Karpas-422 (cell line): ENCODE measurements around the gene SYCP2. TPM values are rescaled to one million over a fixed set of nuclear protein-coding genes. Genes with fewer than 3 reads are reported as not detected.
"Not testable (repeated sequence)": the region's sequence is repeated elsewhere in the genome, so short reads cannot be mapped to it uniquely, and the experiment has no call there.

Source experiments
- DNase-seq: peaks from one replicate; pipeline ENCODE4 v3.0.0-alpha.2; 2015
- H2AFZ ChIP-seq: fragments of 200-600 bp; sonication (generic); 2 replicates; pipeline ENCODE4 v1.6.1; 2014; ENCODE audit warnings: antibody characterized with exemption, low read length, mixed read lengths
- H3K27ac ChIP-seq: fragments of 200-600 bp; sonication (generic); 2 replicates; pipeline ENCODE4 v1.5.1; 2014; ENCODE audit warnings: mild to moderate bottlenecking, low read length, moderate library complexity
- H3K27me3 ChIP-seq: fragments of 200-600 bp; sonication (generic); 2 replicates; pipeline ENCODE4 v1.6.1; 2014; ENCODE audit warnings: low read length, mixed read lengths
- H3K36me3 ChIP-seq: fragments of 200-600 bp; sonication (generic); 2 replicates; pipeline ENCODE4 v1.6.1; 2014; ENCODE audit warnings: low read length, mixed read lengths; ENCODE audit not compliant: insufficient read depth
- H3K4me1 ChIP-seq: fragments of 200-600 bp; sonication (generic); 2 replicates; pipeline ENCODE4 v1.6.1; 2014; ENCODE audit warnings: mild to moderate bottlenecking, low read length, mixed read lengths
- H3K4me2 ChIP-seq: fragments of 200-600 bp; sonication (generic); 2 replicates; pipeline ENCODE4 v1.6.1; 2014; ENCODE audit warnings: low read length, low read depth, mild to moderate bottlenecking; ENCODE audit not compliant: poor library complexity, severe bottlenecking
- H3K4me3 ChIP-seq: fragments of 200-600 bp; sonication (generic); 2 replicates; pipeline ENCODE4 v1.5.1; 2014; ENCODE audit warnings: mild to moderate bottlenecking, antibody characterized with exemption, low read length, mixed read lengths
- H3K79me2 ChIP-seq: fragments of 200-600 bp; sonication (generic); 2 replicates; pipeline ENCODE4 v1.6.1; 2014; ENCODE audit warnings: mild to moderate bottlenecking, low read length, mixed read lengths
- H3K9ac ChIP-seq: fragments of 200-600 bp; sonication (generic); 2 replicates; pipeline ENCODE4 v1.6.0; 2014; ENCODE audit warnings: low read length
- H3K9me2 ChIP-seq: fragments of 200-600 bp; sonication (generic), shearing (Covaris generic); replicated peaks from 2 replicates; pipeline ENCODE4 v1.6.0; 2014; ENCODE audit warnings: mild to moderate bottlenecking, low read length, moderate library complexity; ENCODE audit not compliant: insufficient read depth
- H3K9me3 ChIP-seq: fragments of 300-700, 200-600 bp; sonication (generic); 2 replicates; pipeline ENCODE4 v1.6.1; 2014; ENCODE audit warnings: low read length, mixed read lengths
- H4K20me1 ChIP-seq: fragments of 200-600 bp; sonication (generic); 2 replicates; pipeline ENCODE4 v1.6.1; 2014; ENCODE audit warnings: mild to moderate bottlenecking, antibody characterized with exemption, low read length, low read depth; ENCODE audit not compliant: insufficient read depth
- total RNA-seq: library from RNA; depleted of rRNA; stranded (reverse); fragments of >200 nt; shearing (Covaris generic); gene quantifications from 2 replicates; pipeline ENCODE4 v1.2.3, GENCODE V29; 2014; ENCODE audit warnings: low replicate concordance

The SYCP2 gene
- total RNA-seq, 1 experiment from 2014 or later, result 6.6 TPM

GRCh38 chr20:59873409-59873808 is 60.0 kb downstream of the SYCP2 start:
- no peak overlapping the region for H2AFZ ChIP-seq
- H3K4me1 ChIP-seq, result no peaks in the 10 kb centered on the region
- DNase-seq, result no peak
- H3K27me3 ChIP-seq, result no peaks in the 10 kb centered on the region
- no peak overlapping the region for H3K9ac ChIP-seq
- H3K4me3 ChIP-seq, result no peak overlapping the region
- H3K9me3 ChIP-seq, result no peaks in the 10 kb centered on the region
- no peak overlapping the region for H3K27ac ChIP-seq
- H3K79me2 ChIP-seq, result no peaks in the 10 kb centered on the region
- no peaks in the 10 kb centered on the region for H4K20me1 ChIP-seq
- no peaks in the 10 kb centered on the region for H3K9me2 ChIP-seq
- H3K36me3 ChIP-seq, result no peaks in the 10 kb centered on the region
- no peak overlapping the region for H3K4me2 ChIP-seq

GRCh38 chr20:59871096-59871495 is 62.3 kb downstream of the SYCP2 start:
- H3K27me3 ChIP-seq, result no peaks in the 10 kb centered on the region
- H3K79me2 ChIP-seq, result no peaks in the 10 kb centered on the region
- H4K20me1 ChIP-seq, result no peaks in the 10 kb centered on the region
- no peaks in the 10 kb centered on the region for H3K4me1 ChIP-seq
- H3K9ac ChIP-seq, result no peak overlapping the region
- no peak overlapping the region for H3K4me2 ChIP-seq
- no peaks in the 10 kb centered on the region for H3K9me3 ChIP-seq
- no peak overlapping the region for H3K27ac ChIP-seq
- no peak overlapping the region for H3K4me3 ChIP-seq
- no peak overlapping the region for H2AFZ ChIP-seq
- no peaks in the 10 kb centered on the region for H3K9me2 ChIP-seq
- DNase-seq, result no peak
- H3K36me3 ChIP-seq, result no peaks in the 10 kb centered on the region

- no peak overlapping the region for H3K27ac ChIP-seq
- no peaks in the 10 kb centered on the region for H4K20me1 ChIP-seq
- H2AFZ ChIP-seq, result no peak overlapping the region
- H3K9ac ChIP-seq, result no peak overlapping the region
- H3K9me3 ChIP-seq, result no peaks in the 10 kb centered on the region
- H3K9me2 ChIP-seq, result no peaks in the 10 kb centered on the region
- H3K79me2 ChIP-seq, result no peaks in the 10 kb centered on the region
- no peak overlapping the region for H3K4me2 ChIP-seq
- no peaks in the 10 kb centered on the region for H3K36me3 ChIP-seq
- no peaks in the 10 kb centered on the region for H3K27me3 ChIP-seq
- no peak for DNase-seq
- H3K4me1 ChIP-seq, result no peaks in the 10 kb centered on the region
- no peak overlapping the region for H3K4me3 ChIP-seq
These were observed 67.1 kb downstream of the SYCP2 start for GRCh38 chr20:59866338-59866737.

- Histone ChIP-seq H3K27me3 (no peaks in the 10 kb centered on the region), H3K4me2 (no peak overlapping the region), H4K20me1 (no peaks in the 10 kb centered on the region), H3K79me2 (no peaks in the 10 kb centered on the region), H3K36me3 (no peaks in the 10 kb centered on the region), H2AFZ (no peak overlapping the region), H3K4me3 (no peak overlapping the region), H3K9me3 (no peaks in the 10 kb centered on the region), H3K27ac (no peak overlapping the region), H3K9me2 (no peaks in the 10 kb centered on the region), H3K4me1 (no peaks in the 10 kb centered on the region), H3K9ac (no peak overlapping the region)
- no peak for DNase-seq
These were observed 68.7 kb downstream of the SYCP2 start for GRCh38 chr20:59864726-59865125.

GRCh38 chr20:59863058-59863457 is 70.4 kb downstream of the SYCP2 start:
- H3K27me3 ChIP-seq, result no peaks in the 10 kb centered on the region
- H3K4me2 ChIP-seq, result no peak overlapping the region
- no peaks in the 10 kb centered on the region for H4K20me1 ChIP-seq
- H3K36me3 ChIP-seq, result no peaks in the 10 kb centered on the region
- H3K9me3 ChIP-seq, result no peaks in the 10 kb centered on the region
- H3K27ac ChIP-seq, result no peak overlapping the region
- no peaks in the 10 kb centered on the region for H3K79me2 ChIP-seq
- H2AFZ ChIP-seq, result no peak overlapping the region
- no peak overlapping the region for H3K9ac ChIP-seq
- H3K4me3 ChIP-seq, result no peak overlapping the region
- no peak for DNase-seq
- H3K9me2 ChIP-seq, result no peaks in the 10 kb centered on the region
- H3K4me1 ChIP-seq, result no peaks in the 10 kb centered on the region

- DNase-seq, result no peak
- H3K27me3 ChIP-seq, result no peaks in the 10 kb centered on the region
- H3K9ac ChIP-seq, result no peak overlapping the region
- H3K79me2 ChIP-seq, result no peaks in the 10 kb centered on the region
- H3K9me3 ChIP-seq, result no peaks in the 10 kb centered on the region
- no peaks in the 10 kb centered on the region for H3K9me2 ChIP-seq
- no peaks in the 10 kb centered on the region for H3K4me1 ChIP-seq
- H4K20me1 ChIP-seq, result no peaks in the 10 kb centered on the region
- H3K27ac ChIP-seq, result no peak overlapping the region
- H3K36me3 ChIP-seq, result no peaks in the 10 kb centered on the region
- H3K4me3 ChIP-seq, result no peak overlapping the region
- no peak overlapping the region for H2AFZ ChIP-seq
- H3K4me2 ChIP-seq, result no peak overlapping the region
These were observed 72.0 kb downstream of the SYCP2 start for GRCh38 chr20:59861401-59861800.

GRCh38 chr20:59858425-59858824 is 75.0 kb downstream of the SYCP2 start:
- Histone ChIP-seq H3K27me3 (no peaks in the 10 kb centered on the region), H3K36me3 (no peaks in the 10 kb centered on the region)
- DNase-seq, result no peak

GRCh38 chr20:59857966-59858365 is 75.5 kb downstream of the SYCP2 start:
- Histone ChIP-seq H3K9me3 (no peaks in the 10 kb centered on the region), H3K9me2 (no peaks in the 10 kb centered on the region), H3K4me2 (no peak overlapping the region), H3K27me3 (no peaks in the 10 kb centered on the region), H3K4me3 (no peak overlapping the region), H3K9ac (no peak overlapping the region), H3K4me1 (no peaks in the 10 kb centered on the region), H4K20me1 (no peaks in the 10 kb centered on the region), H2AFZ (no peak overlapping the region), H3K27ac (no peak overlapping the region), H3K36me3 (no peaks in the 10 kb centered on the region), H3K79me2 (no peaks in the 10 kb centered on the region)
- no peak for DNase-seq

More at GRCh38 chr20:59858425-59858824, 75.0 kb downstream of the SYCP2 start:
- H4K20me1 ChIP-seq, result no peaks in the 10 kb centered on the region
- H3K4me1 ChIP-seq, result no peaks in the 10 kb centered on the region
- H3K9ac ChIP-seq, result no peak overlapping the region
- H3K4me3 ChIP-seq, result no peak overlapping the region
- H3K4me2 ChIP-seq, result no peak overlapping the region
- no peaks in the 10 kb centered on the region for H3K9me2 ChIP-seq
- H3K9me3 ChIP-seq, result no peaks in the 10 kb centered on the region
- no peak overlapping the region for H3K27ac ChIP-seq
- no peak overlapping the region for H2AFZ ChIP-seq
- H3K79me2 ChIP-seq, result no peaks in the 10 kb centered on the region

- not testable (repeated sequence) for DNase-seq, H3K9ac ChIP-seq, H3K27ac ChIP-seq, H3K79me2 ChIP-seq, H3K9me2 ChIP-seq, H3K9me3 ChIP-seq, H4K20me1 ChIP-seq, H3K4me1 ChIP-seq, H3K36me3 ChIP-seq, H3K27me3 ChIP-seq, H3K4me3 ChIP-seq, H3K4me2 ChIP-seq, H2AFZ ChIP-seq
These were observed 76.5 kb downstream of the SYCP2 start for GRCh38 chr20:59856941-59857340.
